GM03348 (cell line): ENCODE measurements around the gene TYW1.
"Not testable (repeated sequence)": the region's sequence is repeated elsewhere in the genome, so short reads cannot be mapped to it uniquely, and the experiment has no call there.

ENCODE experiments used
- DNase-seq: peaks from one replicate; pipeline ENCODE4 v3.0.0; 2012; ENCODE audit warnings: low spot score

The TYW1 gene

DNA sequence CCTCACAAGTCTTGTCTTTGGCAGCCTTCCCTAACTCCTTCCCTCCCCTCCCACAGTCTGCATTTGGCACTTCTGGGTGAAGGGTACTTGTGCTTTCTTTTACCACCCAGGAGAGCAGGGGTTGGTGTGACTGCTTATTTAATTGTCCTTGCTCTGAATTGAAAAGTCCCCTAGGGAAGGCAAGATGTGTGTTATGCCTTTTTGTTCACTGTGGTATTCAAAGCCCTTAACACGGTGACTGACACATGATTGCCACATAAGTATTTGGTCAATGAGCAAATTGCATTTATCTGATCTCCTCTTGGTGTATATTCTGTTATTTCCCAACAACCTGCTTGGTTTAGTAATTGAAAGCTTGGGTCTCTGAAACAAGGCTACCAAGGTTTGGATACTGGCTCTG lies 134.1 kb downstream of the TYW1 start:
- DNase-seq = not testable (repeated sequence)

DNA sequence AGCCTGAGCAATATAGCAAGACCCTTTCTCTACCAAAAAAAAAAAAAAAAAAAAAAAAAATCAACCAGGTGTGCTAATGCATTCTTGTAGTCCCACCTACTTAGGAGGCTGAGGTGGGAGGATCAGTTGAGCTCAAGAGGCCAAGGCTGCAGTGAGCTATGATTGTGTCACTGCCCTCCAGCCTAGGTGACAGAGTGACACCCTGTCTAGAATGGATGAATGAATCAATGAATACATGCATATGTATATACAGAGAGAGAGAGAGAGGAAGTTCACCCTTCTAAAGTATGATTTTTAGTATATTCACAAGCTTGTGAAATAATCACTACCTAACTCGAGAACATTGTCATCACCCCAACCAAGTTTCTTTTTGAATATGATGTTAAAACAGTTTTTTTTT lies 138.3 kb downstream of the TYW1 start:
- DNase-seq = not testable (repeated sequence)

DNA sequence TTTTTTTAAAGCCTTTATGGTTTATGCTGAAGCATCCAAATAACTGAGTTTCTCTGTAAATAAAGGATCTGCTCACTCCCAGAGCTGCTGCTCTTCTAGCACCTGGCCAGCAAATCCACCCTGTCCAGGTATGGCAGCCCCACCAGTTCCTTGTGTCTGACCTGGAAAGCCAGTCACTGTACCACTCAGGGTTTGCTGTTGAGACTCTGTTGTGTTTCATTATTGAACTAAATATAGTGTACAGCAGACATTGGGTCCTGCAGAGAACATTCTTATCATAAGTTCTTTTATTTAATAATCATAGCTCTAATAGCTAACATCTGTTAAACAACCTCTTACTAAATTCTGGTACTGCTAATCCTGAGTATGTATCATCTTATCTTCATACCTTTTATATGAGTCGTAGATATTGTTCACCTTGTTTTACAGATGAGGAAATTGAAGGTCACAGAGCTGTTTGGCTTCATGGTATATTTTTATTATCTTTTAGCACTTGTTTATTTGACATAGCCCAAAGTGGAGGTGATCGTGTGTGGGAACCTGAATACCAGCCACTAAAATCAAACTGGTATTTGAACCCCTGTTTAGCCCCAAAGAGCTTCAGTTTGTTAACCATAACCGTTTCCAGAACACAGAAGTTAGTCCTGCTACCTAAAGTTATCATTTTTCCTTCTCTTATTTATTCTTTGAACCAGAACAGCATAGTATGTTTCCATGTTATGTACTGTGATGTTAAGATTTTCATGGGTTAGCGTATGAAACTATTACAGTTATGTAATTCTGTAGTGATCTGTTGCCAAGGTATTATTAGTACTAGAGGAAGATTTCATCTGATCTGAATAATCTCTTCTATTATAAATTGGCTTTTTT lies 139.2 kb downstream of the TYW1 start:
- not testable (repeated sequence) for DNase-seq

DNA sequence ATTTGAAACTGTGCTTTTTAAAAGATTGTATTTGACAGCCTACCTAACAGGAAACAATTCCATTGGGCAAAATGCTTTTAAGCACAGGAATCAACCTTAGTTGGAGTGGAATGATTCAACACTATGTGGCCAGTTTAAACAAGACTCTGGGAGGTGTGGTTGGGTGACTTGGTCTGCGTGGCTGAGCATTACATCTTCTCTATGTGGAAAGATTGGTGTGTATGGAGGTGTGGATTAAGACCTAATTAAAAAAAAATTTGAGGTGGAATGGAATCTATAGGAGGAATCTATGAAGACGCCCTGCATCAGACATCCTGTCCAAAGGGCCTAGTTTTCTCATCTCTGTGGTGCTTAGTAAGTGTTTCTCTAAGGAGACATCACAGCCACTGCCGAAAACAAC lies 140.9 kb downstream of the TYW1 start:
- peak; percentile 3 for DNase-seq

DNA sequence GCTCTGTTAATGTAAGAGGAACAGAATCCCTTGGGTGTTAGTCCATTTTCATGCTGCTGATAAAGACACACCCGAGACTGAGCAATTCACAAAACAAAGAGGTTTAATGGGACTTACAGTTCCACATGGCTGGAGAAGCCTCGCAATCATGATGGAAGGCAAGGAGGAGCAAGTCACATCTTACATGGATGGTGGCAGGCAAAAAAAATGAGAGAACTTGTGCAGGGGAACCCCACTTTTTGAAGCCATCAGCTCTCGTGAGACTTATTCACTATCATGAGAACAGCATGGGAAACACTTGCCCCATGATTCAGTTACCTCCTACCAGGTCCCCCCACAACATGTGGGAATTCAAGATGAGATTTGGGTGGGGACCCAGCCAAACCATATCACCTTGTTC lies 143.2 kb downstream of the TYW1 start:
- not testable (repeated sequence) for DNase-seq

DNA sequence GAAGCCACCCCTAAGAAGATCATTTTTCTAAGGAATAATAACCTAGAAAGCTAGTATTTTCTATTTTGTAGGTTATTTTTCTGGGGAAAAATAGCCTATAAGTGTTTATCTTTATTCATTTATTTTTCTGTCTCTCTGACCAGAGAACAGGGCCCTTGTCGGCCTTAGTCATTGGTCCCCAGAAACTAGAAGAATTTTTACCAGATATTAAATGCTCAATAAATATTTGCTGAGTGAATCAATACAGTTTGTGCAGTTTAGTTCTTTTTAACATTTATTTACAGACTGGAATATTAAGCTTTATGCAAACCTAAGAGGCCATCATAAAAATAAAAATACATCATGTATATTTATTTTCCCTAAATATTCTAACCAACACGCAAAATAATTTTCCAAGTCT lies 144.4 kb downstream of the TYW1 start:
- not testable (repeated sequence) for DNase-seq

DNA sequence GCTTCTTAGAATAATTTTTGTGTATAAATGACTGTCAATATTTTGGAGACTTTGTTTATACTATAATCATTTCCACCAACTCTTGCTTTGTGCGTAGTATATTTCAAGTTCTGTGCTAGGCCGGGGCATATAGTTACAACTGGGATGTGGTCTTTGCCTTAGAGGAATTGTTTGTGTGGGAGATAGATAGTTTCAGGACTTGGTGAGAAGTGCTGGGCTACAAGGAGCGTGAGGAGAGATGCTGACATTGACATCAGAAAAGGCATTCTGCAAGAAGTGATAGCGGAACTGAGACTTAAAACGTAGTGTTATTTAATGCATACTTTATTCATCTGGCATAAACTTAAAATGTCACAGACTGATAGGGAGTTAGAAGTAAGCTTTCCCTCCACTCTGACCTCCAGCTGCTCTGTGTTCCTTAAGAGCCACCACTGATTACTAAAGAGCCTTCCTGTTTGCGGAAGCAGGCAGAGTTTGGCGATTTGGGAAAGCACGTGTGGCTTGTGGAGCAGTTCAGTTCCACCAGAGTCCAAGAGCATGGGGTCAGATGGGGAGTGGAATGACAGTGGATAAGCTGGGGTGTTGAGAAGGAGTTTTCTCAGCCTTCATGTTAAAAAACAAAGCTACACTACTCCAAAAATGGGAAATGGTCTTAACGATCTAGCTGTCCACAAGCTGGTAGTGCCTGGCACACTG lies 146.6 kb downstream of the TYW1 start:
- not testable (repeated sequence) for DNase-seq

DNA sequence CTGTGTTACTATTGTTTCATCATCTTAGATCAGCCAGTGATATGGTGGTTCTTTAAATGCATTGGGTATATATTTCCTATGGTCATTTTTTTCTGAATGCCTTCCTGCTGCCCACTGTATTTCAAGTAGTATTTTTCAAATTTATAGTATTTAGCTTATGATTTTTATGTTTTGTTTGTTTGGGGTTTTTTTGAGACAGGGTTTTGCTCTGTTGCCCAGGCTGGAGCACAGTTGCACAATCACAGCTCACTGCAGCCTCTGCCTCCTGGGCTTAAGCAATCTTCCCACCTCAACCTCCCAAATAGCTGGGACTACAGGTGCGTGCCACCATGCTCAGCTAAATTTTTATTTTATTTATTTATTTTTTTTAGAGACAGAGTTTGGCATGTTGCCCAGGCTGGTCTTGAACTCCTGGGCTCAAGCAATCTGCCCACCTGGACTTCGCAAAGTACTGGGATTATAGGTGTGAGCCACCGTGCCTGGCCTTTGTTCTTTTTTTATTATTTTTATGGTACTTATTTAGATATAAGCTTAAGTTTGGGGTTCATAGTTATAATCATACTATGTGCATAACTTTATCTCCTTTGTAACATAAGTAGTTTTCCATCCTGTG lies 149.1 kb downstream of the TYW1 start:
- not testable (repeated sequence) for DNase-seq

DNA sequence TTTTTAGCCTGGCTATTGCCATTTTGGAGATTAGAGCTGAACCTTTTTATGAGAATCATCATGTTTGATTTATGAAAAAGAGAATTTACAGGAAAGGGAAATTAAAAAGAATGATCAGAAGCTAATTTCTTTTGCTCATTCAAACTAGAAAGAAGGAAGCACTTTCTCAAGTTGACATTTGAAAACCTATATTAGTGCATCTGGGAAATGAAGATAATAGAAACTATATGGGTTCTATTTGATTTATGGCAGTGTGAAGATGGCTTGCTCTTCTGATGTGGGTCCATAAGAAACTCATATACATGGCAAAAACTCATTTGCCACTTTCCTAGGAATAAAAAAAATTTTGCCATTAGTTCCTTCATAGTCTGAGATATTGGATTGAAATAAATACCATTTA lies 152.5 kb downstream of the TYW1 start:
- DNase-seq = not testable (repeated sequence)

DNA sequence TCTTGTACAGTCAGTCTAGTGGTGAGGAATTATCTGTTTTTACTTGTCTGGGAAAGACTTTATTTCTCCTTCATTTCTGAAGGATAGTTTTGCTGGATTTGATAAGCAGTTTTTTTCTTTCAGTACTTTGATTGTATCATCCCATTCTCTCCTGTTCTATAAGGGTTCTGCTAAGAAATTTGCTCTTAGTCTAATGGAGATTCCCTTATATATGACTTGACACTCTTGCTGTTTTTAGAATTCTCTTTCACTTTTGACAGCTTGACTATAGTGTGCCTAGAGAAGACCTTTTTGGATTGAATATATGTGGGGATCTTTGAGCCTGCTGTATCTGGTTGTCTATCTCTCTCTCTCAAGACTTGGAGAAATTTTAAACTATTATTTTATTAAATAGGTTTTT lies 157.7 kb downstream of the TYW1 start:
- DNase-seq = not testable (repeated sequence)

DNA sequence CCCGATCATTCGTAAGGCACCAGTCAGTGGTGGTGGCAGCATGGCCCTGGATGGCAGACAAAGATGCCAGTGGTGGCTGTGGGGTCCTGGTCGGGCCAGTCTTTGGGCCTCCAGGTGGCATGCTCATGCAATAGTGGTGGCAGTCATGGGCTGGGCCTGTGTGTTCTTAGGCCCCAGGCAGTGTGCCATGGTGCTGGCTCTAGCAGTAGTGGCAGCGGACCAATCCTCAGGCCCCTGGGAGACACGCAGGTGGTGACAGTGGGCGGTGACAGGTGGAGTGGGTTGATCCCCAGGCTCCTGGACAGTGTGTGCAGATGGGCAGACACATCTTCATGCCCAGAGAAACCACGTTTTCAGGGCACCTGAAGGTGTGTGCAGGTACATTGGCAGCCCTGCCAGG lies 159.4 kb downstream of the TYW1 start:
- DNase-seq = not testable (repeated sequence)

DNA sequence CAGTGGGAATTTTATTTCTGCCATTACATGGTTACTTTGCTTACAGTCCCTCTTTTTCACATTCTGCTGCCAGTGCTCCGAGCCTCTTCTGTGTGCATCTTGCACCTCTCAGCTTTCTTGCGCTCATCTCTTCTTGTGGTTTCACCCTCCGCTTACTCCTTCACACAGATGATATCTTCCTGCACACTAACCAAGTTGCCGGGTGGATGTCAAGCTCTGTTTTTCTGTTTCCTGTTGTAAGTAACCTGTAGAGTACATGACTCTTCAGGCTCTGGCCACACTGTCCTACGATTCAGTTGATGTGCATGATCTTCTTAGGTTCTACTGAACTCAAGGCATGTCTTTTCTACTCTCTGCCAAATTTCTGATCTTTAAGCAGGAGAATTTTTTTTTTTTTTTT lies 166.7 kb downstream of the TYW1 start:
- not testable (repeated sequence) for DNase-seq

DNA sequence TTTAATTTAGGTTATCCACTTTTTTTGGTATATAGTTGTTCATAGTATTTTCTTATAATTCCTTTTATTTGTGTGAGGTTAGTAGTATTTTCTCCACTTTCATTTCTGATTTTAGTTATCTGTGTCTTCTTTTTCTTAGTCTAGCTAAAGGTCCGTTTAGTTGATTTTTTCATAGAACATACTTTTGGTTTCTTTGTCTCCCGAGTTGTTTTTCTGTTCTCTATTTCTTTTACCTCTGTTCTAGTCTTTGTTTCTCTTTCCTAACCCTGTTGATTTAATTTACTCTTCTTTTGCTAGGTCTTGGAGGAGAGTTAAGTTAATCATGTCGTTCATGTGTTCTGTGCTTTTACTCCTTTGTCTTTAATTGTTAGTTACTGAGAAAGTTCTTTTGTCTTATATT lies 174.5 kb downstream of the TYW1 start:
- not testable (repeated sequence) for DNase-seq

DNA sequence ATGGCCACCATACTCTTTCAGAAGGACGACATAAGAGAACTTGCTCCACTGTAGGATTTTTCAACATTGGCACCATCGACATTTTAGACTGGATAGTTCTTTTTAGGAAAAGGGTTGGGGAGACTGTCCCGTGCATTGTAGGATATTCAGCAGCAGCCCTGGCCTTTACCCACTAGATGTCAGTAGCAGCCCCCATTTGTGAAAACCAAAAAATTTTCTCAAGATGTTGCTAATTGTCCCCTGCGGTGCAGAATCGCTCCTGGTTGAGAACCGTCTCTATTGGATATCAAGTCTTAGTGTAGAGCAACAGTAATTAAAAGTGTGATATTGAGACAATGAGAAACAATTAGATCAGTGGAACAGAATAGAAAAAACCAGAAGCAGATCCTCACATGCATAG lies 180.1 kb downstream of the TYW1 start:
- not testable (repeated sequence) for DNase-seq

DNA sequence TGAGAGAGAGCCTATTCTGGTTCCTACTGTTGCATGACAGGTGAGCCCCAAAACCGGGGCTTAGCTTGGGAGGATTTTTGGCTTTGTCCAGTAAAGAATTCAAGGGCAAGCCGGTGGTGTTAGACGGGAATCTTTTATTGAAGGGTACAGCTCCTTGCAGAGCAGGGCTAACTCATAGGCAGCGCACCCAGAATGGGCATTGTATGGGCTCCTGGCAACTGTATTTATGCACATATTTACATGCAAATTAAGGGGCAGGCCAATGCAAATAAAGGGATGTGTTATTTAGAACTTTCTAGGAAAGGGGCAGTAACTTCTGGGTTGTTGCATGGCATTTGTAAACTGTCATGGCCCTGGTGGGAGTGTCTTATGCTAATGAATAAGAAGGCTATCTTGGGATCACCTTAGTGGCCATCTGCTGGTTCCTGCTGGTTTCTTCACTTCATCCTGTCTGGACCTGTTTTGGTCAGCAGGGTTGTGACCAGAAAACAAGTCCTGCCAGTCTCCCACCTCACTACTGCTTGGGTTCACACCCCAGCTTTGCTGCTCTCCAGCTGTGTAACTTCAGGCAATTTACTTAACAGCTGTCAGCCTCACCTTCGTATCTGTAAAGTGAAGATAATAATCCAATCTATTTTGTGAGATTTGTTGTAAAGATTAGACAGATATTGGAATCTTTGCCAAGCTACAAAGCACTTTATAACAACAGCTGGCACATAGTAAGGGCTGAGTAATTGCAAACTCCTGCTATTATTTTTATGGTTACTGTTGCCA lies 182.5 kb downstream of the TYW1 start:
- not testable (repeated sequence) for DNase-seq

DNA sequence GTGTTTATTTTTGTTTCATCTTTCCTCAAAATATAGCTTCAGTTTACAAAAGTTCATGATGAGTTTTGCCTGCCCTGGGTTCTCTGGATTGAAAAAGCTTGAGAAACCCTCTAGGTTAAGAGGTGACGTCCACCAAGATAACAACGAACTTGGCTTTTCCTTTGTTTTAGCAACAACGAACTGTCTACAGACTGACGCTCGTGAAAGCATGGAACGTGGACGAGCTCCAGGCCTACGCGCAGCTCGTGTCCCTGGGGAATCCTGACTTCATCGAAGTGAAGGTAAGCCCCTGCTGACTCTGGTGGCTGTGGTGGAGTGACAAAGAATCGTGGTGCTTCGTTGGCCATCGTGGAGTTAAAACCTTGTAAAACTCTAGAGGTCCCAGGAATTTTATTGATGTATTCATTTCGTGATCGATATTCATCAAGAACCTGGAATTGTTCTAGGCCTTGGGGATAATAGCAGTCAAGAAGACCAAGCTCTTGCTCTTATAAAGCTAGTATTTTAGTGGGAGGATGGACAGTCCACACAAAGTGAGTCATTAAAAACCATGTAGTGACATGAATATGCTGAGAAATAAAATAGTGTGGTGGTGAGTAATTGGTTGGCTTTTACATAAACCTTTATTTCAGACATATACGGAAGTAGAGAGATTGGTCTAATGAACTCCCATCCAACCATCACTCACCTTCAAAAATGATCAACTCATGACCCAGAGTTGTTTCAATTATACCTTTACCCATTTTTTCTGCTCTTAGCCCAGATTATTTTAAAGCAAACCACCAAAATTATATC lies 186.5 kb downstream of the TYW1 start:
- DNase-seq = not testable (repeated sequence)

DNA sequence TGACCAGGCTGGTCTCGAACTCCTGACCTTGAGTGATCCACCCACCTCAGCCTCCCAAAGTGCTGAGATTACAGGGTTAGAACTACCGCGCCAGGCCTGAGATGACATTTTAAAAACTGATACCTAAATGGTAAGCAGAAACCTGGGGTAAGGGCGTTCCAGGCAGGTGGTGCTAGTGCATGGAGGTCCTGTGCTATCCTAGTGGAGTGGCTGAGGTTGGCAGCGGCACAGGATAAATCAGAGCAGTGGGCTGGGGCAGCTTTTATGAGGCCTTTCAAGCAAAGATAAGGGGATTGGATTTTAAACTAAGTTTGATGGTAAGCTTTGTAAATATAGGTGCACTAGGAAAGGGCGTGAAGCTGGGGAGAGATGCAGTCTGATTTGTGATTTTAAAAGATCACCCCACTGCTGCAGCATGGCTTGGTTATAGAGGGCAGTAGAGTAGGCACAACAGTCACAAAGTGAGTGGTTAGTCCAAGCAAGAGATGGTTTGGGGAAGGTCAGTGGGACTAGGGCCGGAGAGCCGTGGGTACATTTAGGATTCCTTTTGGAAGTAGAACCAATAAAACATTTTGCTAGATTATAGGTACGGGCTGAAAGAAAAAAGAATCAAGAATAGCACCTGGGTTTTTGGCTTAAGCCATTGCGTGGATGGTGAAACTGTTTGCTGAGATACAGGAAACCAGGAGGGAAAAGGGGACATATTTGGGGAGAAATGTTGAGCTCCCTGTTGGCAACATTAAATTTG lies 188.5 kb downstream of the TYW1 start:
- not testable (repeated sequence) for DNase-seq

DNA sequence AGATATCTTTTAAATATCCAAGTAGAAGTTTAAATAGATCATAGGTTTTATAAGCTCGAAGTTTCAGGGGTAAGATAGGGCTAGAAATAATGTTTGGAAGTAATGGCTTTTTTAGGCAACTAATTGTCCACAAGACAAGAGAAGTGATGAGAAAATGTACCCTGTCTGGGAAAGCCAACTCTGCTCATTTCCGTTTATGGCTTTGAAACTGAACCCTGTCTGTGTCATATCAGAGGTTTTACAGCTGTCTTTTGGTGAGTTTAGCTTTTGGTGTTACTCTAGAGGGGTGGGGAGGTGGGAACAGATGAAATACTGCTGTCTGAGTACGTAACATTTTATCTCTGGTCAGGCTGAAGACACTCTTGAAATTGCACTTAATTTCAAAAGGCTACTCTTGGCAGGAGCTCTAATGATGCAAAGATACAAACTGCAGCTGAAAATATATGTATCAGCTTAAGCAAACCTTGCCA lies 189.1 kb downstream of the TYW1 start:
- not testable (repeated sequence) for DNase-seq

DNA sequence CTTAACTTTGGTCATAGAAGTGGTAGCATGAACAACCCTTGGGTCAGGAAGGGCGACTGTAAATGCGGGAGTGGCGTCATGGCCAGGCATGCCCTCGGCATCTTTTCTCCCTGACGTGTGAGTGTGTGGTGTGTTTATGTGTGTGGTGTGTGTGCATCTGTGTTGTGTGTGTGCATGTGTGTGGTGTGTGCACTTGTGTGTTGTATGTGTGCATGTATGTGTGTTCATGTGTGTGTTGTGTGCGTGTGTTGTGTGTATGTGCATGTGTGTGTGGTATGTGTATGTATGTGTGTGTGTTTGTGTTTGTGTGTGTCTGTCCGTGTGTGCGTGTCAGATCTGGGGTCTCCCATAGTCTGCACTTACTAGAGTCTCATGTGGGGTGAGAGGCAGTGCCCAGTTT lies 192.5 kb downstream of the TYW1 start:
- DNase-seq = not testable (repeated sequence)

DNA sequence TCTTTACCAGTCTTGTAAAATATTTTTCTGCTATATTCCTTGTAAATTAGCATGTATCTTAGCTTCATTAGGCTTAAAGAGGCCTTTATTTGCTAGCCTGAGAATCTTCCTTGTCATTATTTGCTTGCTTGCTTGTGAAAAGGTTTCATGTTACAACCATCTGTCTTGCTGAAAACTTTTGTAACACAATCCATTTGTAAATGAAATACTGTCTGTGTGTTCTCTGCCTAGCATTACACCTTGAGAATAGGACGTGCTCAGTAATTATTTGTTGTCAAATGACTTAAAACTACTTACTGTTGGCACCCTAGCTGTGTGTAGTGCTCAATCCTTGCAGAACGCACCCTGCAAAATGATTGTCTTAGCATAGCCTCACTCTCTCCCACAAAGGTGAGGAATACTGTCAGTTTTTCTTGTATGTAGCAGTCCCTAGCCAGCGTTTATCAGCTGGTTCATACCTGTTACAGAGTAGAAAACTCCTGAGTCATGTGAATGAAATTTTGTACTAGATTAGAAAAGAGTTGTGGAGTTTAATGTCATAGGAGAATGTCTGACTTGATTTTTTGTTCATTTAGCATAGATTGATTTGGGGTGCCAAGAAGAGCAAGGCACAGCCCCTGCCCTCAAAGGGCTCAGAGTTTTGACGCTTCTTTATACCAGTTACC lies 193.3 kb downstream of the TYW1 start:
- not testable (repeated sequence) for DNase-seq
